ENCODE results near the gene FBLN2.

The FBLN2 gene

DNA sequence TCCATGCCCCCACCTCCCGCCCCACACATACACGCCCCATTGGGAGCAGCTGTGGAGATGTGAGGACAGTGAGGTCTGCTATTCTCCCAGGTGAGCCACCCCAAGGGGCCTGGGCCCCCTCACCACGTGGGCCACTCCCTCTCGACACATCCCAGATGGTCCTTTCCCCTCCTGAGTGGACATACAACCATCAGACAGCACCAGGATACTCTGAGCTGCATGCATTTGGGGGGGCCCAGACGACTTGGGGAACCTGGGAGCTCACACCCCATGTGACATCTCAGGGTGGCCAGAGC lies 17.5 kb downstream of the FBLN2 start:
- DNase-seq (ENCODE audit: low read depth) = no peak
- TF ChIP-seq, protein P1, sequence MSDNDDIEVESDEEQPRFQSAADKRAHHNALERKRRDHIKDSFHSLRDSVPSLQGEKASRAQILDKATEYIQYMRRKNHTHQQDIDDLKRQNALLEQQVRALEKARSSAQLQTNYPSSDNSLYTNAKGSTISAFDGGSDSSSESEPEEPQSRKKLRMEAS (IDR thresholded peaks at IDR 0.05; ENCODE audit: low read depth, low read length) = no peak
- TF ChIP-seq MYC (IDR thresholded peaks at IDR 0.05; ENCODE audit: low read depth, low read length) (no peak), CTCF (IDR thresholded peaks at IDR 0.05; ENCODE audit: low read depth, low read length) (no peak), POLR2A (IDR thresholded peaks at IDR 0.05; ENCODE audit: extremely low read depth, insufficient read length) (no peak)
- no peak overlapping the region for H3K4me3 ChIP-seq (ENCODE audit: low read depth, low read length)

- no peak overlapping the region for H3K4me3 ChIP-seq (ENCODE audit: low read depth, low read length)
- no peak for DNase-seq (ENCODE audit: low read depth)
- no peak for TF ChIP-seq POLR2A (IDR thresholded peaks at IDR 0.05; ENCODE audit: extremely low read depth, insufficient read length)
Observed at GRCh38 chr3:13566769-13567310, 17.9 kb downstream of the FBLN2 start.

DNA sequence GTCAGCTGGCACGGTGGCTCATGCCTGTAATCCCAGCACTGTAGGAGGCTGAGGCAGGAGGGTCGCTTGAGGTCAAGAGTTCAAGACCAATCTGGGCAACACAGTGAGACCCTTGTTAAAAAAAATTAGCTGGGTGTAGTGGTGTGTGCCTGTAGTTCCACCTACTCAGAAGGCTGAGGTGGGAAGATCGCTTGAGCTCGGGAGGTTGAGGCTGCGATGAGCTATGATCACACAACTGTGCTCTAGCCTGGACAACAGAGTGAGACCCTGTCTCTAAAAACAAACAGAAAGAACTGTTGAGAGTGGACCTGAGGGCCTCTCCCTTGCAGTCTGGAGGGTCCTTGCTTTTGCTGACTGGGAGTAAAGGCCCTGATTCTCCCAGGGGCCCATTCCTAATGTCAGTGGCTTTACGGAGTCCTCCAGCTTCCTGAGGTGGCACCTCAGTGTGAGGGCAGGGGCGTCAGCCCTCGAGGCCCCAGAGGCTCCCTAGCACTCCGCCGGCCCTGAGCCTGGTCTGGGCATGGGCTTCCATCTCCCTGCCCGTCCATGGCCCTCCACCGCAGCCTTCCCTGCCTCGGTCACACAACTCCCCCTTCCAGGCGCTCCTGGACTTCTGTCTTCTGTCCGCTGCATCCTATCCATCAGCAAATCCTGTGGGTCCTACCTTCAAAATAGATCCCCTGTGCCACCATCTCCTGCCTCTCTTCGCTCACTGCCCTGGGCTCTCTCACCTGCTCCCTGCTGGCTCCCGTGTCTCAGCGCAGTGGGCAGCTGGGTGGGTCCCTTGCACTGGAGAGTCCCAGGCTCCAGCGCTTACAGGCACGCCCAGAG lies 19.0 kb downstream of the FBLN2 start:
- no peak for TF ChIP-seq POLR2A (IDR thresholded peaks at IDR 0.05; ENCODE audit: extremely low read depth, insufficient read length)
- no peak for TF ChIP-seq CTCF (IDR thresholded peaks at IDR 0.05; ENCODE audit: low read depth, low read length)
- TF ChIP-seq MYC (IDR thresholded peaks at IDR 0.05; ENCODE audit: low read depth, low read length) = no peak
- TF ChIP-seq, protein P1 (IDR thresholded peaks at IDR 0.05; ENCODE audit: low read depth, low read length) = no peak
- H3K4me3 ChIP-seq (ENCODE audit: low read depth, low read length) = no peak overlapping the region
- no peak for DNase-seq (ENCODE audit: low read depth)

DNA sequence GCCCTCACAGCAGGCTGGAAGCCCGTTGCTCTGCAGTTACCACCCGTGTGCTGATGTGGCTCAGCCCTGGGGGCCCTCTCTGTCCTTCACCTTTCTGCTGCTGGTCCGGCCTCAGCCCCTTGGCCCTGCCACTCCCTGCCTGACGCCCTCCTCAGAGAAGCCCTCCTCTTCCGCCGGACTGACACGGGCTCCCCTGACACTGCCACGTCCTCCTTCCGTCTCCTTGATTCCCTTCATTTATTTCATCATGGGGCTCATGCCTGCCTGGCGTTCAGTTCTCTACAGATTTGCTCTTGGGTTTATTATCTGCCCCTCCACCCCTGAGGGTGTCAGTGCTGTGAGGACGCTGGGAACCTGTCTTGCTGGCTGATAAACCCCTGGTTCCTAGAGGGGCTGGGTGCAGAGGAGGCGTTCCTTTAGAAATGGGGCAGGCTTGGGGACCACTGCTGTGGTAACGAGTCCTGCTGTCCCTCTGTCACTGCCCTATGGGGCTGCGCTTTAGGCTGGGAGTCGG lies 19.6 kb downstream of the FBLN2 start:
- no peak overlapping the region for H3K4me3 ChIP-seq (ENCODE audit: low read depth, low read length)
- no peak for DNase-seq (ENCODE audit: low read depth)

DNA sequence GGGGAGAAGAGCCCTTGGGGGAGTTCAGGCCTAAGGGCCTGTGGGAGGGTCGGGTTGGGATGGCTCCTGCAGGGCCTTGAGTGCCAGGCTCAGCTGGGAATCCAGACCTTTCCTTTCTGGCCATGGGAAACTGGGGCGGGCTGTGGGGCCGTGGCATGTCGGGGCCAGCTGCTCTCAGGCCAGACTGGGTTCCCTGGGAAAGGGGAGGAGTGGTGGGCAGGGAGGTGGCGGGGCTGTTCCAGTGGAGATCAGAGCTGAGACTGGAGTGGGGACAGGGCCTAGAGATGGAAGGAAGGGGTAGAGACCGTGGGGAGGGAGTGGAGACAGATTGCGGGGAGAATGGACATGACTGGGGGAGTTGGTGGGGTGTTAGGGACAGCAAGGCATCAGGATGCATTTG lies 20.3 kb downstream of the FBLN2 start:
- no peak for TF ChIP-seq POLR2A (IDR thresholded peaks at IDR 0.05; ENCODE audit: extremely low read depth, insufficient read length)
- TF ChIP-seq, protein P1 (IDR thresholded peaks at IDR 0.05; ENCODE audit: low read depth, low read length) = no peak
- no peak for TF ChIP-seq CTCF (IDR thresholded peaks at IDR 0.05; ENCODE audit: low read depth, low read length)
- no peak for TF ChIP-seq MYC (IDR thresholded peaks at IDR 0.05; ENCODE audit: low read depth, low read length)
- no peak overlapping the region for H3K4me3 ChIP-seq (ENCODE audit: low read depth, low read length)
- DNase-seq (ENCODE audit: low read depth) = no peak

More for the DNA sequence above, 19.6 kb downstream of the FBLN2 start:
- TF ChIP-seq MYC (IDR thresholded peaks at IDR 0.05; ENCODE audit: low read depth, low read length) = no peak
- TF ChIP-seq POLR2A (IDR thresholded peaks at IDR 0.05; ENCODE audit: extremely low read depth, insufficient read length) = no peak
- TF ChIP-seq, protein P1 (IDR thresholded peaks at IDR 0.05; ENCODE audit: low read depth, low read length) = no peak
- TF ChIP-seq CTCF (IDR thresholded peaks at IDR 0.05; ENCODE audit: low read depth, low read length) = no peak

DNA sequence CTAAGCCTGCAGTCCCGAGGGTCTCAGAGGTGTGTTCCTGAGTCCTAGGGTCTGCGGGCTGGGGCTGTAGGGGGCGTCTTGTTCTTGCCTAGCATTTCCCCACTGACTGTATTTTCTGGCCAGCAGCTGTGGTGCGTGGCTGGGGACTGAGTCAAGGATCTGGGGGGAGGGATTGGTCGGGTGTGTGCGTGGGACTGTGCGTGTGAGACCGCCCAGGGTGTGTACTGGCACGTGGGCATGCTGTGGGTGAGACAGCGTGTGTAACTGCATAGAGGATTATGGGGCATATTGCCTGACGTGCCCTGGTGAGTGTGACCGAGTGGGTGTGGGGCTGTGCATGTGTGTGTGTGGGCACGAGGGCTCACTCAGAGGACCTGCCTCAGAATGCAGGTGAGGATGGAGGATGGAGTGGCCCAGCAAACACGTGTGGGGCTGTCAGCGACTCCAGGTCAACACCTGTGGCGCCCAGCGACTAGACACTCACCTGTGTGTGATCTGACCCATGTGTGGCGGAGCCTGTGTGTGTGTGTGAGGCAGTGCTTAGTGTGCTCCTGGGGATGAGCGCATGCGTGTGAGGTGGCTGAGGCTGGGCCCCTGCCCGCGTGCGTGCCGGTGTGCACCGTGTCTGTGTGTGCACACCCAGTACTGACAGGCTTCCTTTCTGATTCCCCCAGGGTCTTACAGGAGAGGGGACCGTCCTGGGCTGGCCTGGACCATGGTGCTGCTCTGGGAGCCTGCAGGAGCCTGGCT lies 20.9 kb downstream of the FBLN2 start:
- TF ChIP-seq POLR2A (IDR thresholded peaks at IDR 0.05; ENCODE audit: extremely low read depth, insufficient read length) = no peak
- no peak for TF ChIP-seq CTCF (IDR thresholded peaks at IDR 0.05; ENCODE audit: low read depth, low read length)
- TF ChIP-seq, protein P1 (IDR thresholded peaks at IDR 0.05; ENCODE audit: low read depth, low read length) = no peak
- TF ChIP-seq MYC (IDR thresholded peaks at IDR 0.05; ENCODE audit: low read depth, low read length) = no peak
- no peak overlapping the region for H3K4me3 ChIP-seq (ENCODE audit: low read depth, low read length)
- DNase-seq (ENCODE audit: low read depth) = no peak
